Peyer's patch (tissue), 4 donors: ENCODE measurements around the gene MARCHF10.

ENCODE experiments used
- CTCF ChIP-seq, 6 experiments: fragments of 450-650 bp in 4 of 6; fragments of 200-600 bp in 2 of 6; sonication (generic) in 1 of 6; IDR thresholded peaks; one replicate each; pipeline ENCODE4 v1.5.1; 2017 to 2019; ENCODE audit warnings: antibody characterized with exemption in 6 of 6, mild to moderate bottlenecking in 3 of 6, moderate library complexity in 1 of 6
- POLR2A ChIP-seq, 2 donors: fragments of 450-650 bp; IDR thresholded peaks; one replicate each; pipeline ENCODE4 v1.5.1; 2017; ENCODE audit warnings: antibody characterized with exemption in 2 of 2, mild to moderate bottlenecking in 2 of 2, moderate library complexity in 2 of 2

- TF ChIP-seq CTCF (IDR thresholded peaks at IDR 0.05) (no peak), POLR2A (IDR thresholded peaks at IDR 0.05) (no peak)
Observed at GRCh38 chr17:62781356-62781755, 26.8 kb downstream of the MARCHF10 start.
